Midbrain (tissue), 1 donor: Measurements from ENCODE around the gene LPO.

Source experiments
- DNase-seq: peaks from one replicate; lab custom pipeline; 2025; lab: John Stamatoyannopoulos, UW

LPO gene

DNA sequence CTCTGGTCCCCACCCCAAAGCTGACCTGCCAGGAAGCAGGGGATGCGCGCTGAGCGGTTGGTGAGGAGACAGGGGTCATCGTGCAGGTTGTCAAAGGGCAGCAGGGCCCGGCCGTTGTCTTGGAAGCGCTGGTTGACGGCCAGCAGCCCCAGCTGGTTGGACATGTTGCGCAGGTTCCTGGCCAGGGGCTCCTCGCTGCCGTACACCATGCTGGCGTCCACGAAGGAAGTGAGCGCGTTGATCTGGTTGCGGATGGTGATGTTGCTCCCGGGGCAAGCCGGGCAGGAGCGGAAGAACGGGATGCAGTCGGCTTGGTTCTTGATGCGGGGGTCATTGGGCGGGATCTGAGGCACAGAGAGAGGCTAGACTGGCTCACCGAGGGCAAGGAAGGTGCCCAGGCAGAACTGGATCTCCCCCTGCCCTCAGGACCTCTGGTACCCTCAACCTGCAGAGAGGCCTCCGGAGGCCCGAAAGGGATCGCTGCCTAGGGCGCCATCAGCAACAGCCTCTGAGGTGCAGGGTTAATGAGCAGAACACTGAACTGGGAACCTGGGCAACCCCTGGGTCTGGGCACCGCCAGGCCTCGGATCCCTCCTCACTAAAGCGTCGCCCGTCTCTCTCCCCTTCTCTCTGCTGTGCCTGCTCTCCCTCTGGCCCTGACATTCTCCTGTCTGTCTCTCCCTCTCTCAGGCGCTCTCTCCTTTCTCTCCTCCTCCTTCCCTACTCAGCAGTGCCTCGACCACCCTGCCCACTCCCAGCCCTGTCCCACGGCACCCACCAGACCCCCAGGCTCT lies 39.6 kb downstream of the LPO start:
- no peak for DNase-seq

DNA sequence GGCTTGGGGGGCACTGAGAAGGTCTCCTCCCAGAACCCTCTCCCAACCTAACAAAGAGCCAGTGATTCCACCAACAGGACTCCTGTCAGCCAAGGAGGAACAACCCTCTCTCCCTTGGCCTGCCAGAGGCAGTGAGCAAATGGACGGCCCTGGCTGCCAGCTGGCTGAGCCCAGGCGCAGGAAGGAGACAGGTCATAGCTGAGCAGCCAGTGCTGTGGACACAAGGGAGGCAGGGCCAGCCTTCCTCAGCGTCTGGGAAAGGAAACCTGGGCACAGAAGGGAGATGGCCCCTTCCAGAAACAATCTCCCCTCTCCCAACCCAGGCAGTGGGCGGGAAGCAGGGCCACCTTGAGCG lies 40.3 kb downstream of the LPO start:
- DNase-seq: no peak

DNA sequence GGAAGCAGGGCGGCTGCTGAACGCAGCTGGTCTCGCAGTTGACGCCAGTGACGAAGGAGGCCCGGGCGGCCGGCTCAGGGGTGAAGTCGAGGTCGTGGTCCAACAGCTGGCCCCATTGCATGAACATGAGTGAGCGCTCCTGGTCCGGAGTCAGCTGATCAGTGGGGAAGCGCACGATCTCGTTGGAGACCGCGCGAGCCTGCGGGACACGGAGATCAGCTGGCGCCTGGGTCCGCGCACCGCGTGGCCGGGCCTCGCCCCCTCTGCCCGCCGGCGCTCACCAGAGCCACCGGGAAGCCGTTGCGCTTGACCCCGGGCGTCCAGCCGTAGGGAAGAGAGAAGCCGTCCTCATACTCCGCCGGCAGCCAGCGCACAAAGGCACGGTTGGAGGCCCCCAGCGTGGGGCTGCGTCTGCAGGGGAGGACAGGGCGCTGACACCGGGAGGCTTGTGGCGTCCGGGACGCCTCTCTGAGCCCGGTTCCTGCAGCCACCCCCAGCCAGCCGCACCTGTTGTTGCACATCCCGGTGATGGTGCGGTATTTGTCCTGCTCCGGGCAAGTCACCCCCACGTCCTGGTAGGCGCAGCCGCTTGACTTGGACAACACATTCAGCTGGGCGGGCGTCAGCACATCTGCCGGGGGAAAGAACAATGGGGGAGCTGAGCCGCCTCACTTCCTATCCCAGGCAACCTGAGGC lies 40.8 kb downstream of the LPO start:
- DNase-seq: no peak

DNA sequence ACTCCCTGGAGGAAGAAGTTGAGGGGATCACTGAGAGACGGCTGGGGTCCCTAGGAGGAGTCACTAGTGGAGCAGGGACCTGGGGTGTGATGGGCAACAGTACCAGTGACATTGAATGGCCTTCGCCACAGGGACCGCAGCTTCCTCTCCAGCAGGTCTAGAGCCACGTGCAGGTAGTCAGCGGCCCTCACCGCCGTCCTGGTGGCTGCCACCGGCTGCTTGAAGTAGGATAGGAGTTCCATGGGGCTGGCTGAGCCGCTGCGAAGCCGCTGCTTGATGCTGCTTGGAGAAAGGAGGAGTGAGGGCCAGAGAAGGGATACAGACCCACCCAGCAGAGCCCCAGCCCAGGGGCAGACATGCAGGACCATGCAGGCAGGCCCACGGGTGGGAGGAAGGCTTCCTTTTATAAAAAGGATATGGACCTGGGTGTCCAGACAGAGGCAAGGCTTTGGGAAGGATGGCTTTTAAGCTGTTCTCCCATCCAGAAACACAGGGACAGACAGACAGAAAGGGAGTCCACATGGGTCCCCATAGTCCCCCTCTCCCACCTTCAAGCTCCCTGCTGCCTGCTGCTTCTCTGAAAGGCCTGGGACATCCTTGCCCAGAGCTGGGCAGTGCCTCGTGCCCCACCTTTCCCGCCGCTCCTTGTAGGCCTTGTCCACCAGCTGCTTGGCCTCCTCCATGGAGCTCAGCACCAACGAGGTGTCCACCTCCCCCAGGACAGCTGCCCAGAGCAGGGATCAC lies 41.5 kb downstream of the LPO start:
- no peak for DNase-seq

DNA sequence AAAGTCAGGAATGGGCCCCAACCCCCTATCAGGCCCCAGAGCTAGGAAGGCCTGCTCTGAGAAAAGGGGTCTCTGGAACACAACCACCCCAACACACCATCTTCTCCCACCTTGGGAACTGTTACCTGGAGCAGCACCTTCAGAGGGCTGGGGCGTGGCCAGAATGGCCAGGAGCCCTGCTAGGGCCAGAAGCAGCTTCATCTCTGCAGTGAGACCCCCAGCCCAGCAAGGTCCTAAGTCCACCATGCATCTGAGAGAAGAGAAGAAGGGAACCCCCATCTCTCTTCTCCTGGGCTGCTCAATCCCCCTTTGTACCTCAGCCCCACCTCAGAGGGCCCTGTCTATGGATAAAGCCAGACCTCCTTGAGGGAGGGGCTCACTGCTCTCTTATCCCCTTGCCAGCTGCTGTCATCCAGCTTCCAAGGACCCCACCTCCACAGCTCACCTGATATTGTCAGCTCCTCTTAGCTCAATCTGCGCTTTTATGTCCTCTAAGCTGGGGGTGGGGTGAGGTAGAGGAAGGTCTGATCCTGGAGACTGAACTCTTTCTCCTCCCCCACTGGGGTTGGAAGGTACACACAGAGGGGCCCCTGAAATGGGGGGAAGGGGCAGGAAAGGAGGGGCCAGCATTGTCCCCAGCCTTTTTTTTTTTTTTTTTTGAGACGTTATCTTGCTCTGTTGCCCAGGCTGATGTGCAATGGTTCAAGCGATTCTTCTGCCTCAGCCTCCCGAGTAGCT lies 42.3 kb downstream of the LPO start, which contains the start of gene MPO:
TSS of gene MPO (minus strand) at position 456 of the 738 bp plus-strand sequence. CDS start at position 279, 177 bp downstream.
- DNase-seq: no peak

DNA sequence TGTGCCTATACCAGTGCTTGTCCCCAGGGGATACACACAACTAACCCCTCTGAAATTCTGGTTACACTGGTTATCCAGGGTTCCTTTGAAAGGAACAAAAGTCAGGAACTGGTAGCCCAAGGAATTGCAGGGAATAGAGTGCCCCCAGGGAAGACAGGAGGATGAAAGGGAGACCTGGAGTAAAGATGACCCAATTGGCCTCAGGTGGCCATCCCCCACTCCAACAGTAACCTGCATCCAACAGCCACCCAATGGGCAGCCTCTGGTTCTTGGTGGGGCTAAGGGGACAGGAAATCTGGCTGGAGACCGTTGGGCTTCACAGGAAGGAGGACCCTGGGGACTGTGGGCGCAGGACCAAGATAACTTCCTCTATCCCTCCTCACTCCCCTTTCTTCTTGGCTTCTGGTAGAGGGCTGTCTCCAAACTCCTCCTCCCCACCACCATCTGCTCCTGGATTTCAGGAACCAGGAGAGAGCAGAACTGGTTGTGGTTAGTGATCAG lies 43.2 kb downstream of the LPO start:
- no peak for DNase-seq

DNA sequence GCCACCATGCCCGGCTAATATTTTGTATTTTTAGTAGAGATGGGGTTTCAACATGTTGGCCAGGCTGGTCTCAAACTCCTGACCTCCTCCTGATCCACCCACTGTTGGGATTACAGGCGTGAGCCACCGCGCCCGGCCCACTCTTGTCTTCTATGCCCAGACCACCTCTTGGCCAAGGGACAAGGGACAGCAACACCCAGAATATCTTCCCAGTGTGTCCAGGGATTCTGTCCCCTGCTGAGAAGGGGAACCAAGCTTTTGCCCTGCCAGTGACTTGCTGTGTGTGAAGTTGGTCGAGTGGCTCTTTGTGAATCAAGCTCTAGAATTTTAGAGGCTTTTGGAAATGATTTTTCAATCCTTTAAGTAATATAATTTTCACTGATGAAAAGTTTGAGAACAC lies 44.1 kb downstream of the LPO start:
- no peak for DNase-seq

DNA sequence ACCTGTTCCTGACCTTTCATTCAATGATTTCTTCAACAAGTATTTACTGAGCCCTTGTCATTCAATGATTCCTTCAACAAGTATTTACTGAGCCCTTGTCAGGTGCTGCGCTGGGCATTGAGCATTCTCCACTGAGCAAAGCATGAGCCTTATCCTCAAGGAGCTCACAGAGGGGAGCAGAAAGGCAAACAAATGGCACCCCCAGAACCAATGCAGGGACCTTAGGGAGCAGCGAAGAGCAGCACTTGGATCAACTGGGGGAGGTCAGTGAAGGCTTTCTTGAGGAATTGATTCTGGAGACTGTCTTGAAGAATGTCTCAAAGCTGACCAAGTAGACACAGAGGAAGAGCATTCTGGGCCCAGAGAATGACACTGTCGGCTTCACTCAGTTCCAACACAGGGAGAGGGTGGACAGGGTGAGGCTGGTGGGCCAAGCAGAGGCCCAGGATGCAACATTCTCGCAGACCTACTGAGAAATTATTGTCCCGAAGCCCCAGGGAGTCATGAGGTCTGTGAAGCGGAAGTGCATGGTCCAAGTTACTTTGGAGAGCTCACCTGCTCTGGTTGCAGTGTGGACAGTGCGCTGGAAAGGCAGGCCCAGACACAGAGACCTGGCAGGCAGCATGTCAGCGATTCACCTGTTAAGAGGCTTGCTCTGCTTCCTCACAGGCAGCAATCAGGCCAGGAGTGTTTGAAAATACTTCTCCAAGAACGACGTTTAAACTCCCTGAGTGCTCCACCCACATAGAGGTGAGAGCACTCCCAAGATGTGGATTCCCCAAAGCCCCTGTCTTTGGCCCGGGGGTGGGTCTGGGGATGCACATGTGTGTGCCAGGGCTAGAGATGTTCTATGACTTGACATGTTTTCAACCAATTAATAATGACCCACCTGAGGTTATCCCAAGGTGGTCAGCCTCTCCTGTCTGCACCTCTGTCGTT lies 45.6 kb downstream of the LPO start:
- no peak for DNase-seq

DNA sequence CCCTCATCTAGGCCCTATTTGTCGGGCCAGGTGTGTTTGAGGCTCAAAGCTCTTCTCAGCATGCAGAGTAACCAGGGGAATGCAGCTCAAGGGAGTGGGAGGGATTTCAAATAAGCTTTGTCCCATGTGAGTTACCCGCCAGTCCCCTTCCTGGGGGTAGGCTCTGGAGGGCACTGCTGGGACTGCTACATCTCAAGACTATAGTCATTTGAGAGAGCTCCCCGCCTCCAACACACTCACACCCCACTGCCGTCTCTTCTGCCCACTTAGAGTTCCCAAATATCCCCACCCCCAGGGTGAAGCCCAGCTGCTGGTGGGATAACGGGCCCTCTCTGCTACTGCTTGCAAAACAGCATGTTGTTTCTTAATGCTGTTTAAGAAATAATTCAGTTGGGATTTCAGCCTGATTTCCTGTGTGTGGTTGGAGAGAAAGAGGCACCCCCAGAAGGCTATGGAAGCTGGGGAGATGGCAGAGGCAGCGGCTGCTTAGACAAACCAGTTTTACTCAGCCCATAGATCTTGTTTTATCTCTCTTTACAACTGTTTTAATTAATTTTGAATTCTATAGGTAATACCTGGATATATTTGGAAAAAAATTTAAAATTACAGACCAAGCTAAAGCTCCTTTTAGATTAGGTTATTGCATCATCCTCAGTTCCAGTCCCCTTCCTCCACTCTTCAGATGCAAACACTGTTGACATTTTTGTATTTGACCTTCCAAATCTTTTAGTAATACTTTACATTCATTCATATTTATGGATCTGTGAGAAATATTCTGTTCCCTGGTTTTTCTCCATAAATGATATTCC lies 46.4 kb downstream of the LPO start:
- DNase-seq: no peak

DNA sequence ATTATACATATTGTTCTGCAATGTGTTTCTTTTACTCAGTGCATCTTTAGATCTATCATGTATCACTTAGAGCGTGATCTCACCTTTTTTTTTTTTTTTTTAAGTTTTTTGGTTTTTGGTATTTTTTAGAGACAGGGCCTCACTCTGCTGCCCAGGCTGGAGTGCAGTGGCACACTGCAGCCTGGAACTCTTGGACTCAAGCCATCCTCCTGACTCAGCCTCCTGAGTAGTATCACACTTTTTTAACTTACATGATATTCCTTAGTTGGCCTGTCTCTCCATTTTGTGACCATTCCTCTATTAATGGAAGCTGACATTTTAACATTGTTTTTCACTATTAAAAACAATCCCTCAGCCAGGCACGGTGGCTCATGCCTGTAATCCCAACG lies 47.0 kb downstream of the LPO start:
- no peak for DNase-seq

DNA sequence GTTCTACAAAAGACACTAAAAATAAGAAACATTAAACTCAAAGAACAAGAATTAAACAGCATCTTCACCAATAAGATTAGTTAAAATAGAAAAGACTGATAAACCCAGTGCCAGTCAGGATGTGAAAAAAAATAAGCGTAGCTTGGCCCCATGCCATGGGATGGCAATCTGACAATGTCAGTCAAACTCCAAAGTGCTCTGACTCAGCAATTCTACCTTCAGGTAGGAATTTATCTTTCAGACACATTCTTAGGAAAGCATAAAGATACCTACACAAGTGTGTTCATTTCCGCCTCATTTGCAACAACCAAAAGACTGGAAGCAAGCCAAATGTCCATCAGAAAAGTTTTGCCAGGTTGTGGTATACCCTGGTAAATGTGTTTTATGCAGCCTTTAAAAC lies 51.5 kb downstream of the LPO start:
- no peak for DNase-seq

DNA sequence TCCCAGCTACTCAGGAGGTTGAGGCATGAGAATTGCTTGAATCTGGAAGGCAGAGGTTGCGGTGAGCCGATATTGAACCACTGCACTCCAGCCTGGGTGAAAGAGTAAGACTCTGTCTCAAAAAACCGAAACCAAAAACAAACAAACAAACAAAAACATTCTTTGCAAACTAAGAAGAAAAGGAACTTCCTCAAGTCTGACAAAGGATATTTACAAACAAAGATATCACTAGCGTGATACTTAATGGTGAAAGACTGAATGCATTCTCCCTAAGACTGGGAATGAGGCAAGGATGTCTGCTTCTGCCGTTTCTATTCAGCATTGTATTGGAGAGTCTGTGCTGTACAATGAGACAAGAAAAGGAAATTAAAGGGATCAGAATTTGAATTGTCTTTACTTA lies 52.9 kb downstream of the LPO start:
- DNase-seq: no peak

DNA sequence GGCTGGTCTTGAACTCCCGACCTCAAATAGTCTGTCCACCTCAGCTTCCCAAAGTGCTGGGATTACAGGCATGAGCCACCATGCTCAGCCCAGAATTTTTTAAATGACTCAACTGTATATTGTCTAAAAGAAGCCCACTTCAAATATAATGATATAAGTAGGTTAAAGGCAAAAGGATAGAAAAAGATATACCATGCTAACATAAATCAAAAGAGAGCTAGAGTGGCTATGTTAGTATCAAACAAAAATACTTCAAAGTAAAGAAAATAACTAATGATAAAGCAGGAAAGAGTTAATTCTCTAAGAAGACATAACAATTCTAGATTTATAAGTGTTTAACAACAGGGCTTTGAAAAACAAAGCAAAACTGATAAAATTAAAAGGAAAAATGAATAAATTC lies 55.6 kb downstream of the LPO start:
- DNase-seq: no peak

DNA sequence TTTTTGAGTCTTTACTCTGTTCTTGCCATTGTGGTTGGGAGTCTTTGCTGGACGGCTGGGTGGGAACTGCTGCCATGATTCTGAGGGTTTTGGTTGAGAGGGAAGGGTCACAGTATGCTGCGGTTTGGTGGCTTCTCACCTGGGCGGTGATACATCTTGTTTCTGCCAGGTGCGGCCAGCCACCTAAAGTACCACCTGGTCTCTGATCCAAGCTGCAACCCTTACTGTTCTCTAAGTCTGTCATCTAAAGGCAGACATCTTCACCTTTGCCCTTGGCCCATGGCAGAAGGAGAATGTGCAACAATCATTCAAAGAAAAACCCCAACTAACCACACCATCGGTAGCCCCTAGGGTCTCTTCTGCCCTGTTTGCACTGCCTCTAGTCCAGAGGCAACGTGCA lies 62.0 kb downstream of the LPO start:
- no peak for DNase-seq

DNA sequence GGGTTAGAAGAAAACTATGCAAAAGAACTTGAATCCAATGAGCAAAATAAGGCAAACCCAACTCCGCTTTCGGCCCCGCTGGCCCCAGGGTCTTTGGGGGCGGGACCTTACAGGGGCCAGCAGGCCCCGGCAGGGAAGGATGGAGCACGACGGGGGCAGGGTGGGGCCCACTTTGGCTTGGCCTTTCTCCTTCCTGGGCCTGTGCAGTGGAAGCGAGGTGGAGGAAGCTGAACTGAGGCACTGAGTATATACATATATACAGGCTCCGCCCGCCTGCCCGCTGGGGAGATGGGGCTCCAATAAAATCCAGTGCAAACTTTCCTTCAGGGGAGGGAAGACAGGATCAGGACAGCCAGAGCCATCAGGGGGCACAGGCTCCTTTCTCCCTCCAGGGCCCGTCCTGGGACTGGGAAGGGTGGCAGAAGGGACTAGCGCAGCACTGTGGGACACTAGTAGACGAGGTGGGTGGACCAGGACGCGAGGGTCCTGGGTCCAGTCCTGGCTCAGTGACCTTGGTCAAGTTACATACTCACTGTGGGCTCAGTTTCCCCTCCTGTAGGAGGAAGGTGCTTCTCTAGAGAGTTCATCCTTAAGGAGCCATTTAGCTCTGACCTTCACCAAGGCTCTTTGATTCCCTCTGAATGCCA lies 63.2 kb downstream of the LPO start:
- DNase-seq: no peak

DNA sequence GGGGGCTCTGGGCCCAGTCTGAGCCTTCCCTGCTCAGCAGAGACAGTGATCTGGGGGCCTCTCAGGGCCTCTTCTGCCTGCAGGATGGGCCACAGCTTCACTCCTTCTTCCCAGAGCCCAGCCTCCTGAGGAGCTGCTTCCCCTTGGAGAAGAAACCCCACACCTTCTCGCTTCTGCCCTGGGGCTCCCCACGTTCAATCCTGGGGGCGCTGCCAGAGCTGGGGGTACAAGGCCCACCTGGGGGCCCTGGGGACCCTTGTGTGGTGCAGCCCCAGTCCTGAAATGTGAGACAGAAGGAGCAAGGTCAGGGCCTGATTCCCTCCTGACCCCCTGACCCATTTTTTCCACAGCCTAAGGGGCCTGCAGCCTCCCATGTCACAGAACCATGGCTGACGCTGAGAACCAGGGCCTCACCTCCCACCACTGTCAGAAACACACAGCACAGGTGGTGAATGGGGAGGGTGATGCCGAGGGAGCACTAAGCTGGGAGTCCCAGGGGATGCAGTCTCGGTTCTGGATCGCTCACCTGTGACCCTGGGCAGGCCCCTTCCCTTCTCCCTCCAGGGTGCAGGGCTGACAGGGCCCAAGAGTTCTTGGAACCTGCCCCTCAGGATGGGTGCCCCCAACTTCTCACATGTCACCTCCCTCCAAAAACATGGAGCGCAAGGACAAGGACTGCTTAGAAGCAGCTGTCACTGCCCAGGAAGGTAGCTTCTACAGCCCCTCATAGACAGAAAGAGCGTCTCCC lies 64.0 kb downstream of the LPO start:
- DNase-seq: no peak

DNA sequence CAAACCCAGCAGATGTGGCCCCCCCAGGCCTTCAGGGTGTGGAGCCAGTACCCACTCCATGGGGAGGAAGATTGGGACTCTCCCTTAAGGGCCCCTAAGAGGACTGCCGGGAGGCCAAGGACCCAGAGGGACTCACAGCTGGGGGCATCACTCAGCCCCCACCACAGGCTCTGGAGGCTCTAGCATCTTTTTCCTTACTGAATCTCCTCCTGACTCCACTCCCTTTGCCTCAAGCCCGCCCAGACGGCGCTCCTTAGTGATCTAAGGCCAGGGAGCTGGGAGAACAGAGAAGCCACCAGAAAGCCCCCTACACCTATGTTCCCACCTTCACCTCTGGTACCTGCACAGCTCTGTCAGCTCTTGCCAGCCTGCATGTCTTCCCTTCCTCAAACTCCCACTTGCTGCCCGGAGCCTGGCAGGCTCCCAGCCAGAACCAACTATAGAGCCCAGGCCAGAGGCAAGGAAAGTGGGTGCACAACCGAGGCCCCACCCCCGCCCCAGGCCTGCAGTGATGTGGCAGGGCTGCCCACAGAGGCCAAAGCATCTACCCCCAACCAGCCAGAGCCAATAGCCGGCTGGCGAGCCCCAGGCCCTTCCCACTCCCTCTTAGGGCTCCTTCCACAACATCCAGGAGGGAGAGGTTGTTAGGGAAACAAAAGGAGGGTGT lies 64.7 kb downstream of the LPO start:
- no peak for DNase-seq
